ENCODE measurements around the gene MAP4K2. TPM values are rescaled to one million over a fixed set of nuclear protein-coding genes. Genes with fewer than 3 reads are reported as not detected.
A peak's percentile ranks its signal among the peaks of the same experiment; 100 is the strongest.
"Not testable (repeated sequence)": the region's sequence is repeated elsewhere in the genome, so short reads cannot be mapped to it uniquely, and the experiment has no call there.

Gene MAP4K2
- total and polyA plus RNA-seq, 7 experiments from 2014 or later, result 40.7 to 130 (median 76.1) TPM

DNA sequence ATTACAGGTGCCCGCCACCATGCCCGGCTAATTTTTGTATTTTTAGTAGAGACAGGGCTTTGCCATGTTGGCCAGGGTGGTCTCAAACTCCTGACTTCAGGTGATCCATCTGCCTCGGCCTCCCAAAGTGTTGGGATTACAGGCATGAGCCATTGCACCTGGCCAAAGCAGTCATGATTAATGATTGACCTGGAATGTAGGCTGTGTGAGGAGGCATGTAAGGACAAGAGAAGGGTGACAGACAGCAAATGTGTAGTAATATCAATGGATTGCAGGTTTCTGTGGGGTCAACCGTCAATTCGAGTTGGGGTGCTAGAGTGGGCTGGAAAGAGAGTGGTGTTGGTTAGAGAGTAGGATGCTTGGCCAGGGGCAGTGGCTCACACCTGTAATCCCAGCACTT lies 12.4 kb upstream of the MAP4K2 start:
- H3K27me3 ChIP-seq (ENCODE audit: control insufficient read depth in 2 of 2, insufficient read depth in 2 of 2, low read length in 2 of 2); H3K4me3 Mint-ChIP-seq; POLR2A ChIA-PET; H3K36me3 ChIP-seq (ENCODE audit: control insufficient read depth in 2 of 3, insufficient read depth in 3 of 3, low read length in 3 of 3); H3K4me1 ChIP-seq (ENCODE audit: control insufficient read depth in 2 of 2, insufficient read depth in 2 of 2, low read length in 2 of 2); ATAC-seq; H3K27ac ChIP-seq (ENCODE audit: low read depth, low read length); intact Hi-C loops (cut with micrococcal nuclease); H3K4me3 ChIP-seq (ENCODE audit: low read length); H3K27me3 Mint-ChIP-seq; H3K9me3 ChIP-seq (ENCODE audit: control insufficient read depth in 2 of 3, low read length in 3 of 3); DNase-seq; H3K9me3 Mint-ChIP-seq; H3K36me3 Mint-ChIP-seq: not testable (repeated sequence)
- CTCF ChIA-PET, result interaction anchor here (0.6 to 0.7 kb wide), 2 partner anchors 13 to 295 kb away, joined by 3 to 4 read pairs; no protein-coding TSS in a partner anchor
- H3K27ac Mint-ChIP-seq, result peak overlapping the region in 1 of 9 donors; percentile 8
- H3K4me1 Mint-ChIP-seq, result peaks cover 3 to 11% (median 6%) of the 10 kb centered on the region in 7 donors

DNA sequence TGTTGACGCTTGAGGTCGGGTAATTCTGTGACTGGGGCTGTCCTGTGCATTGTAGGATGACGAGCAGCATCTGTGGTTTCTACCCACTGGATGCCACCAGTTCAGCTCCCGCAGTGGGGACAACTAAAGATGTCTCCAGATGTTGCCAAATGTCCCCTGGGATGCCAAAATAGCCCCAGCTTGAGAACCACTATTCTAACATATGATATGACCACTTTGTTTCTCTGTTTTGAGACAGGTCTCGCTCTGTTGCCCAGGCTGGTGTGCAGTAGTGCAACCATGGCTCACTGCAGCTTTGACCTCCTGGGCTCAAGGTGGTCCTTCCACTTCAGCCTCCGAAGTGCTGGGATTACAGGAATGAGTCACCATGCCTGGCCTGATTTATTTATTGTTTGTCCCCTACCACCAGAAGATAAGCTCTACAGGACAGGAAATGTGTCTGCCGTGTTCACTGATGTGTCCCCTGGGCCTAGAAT lies 11.7 kb upstream of the MAP4K2 start:
- Mint-ChIP-seq H3K36me3 (no peaks in the 10 kb centered on the region), H3K27me3 (peaks cover 0 to 6% (median 0%) of the 10 kb centered on the region in 5 donors), H3K4me3 (no peak overlapping the region), H3K9me3 (no peaks in the 10 kb centered on the region), H3K4me1 (peaks cover 6 to 14% (median 10%) of the 10 kb centered on the region in 7 donors), H3K27ac (no peak overlapping the region)
- no peak for DNase-seq
- H3K36me3 ChIP-seq (ENCODE audit: control insufficient read depth in 2 of 3, insufficient read depth in 3 of 3, low read length in 3 of 3), result peaks cover 0 to 6% (median 0%) of the 10 kb centered on the region in 3 experiments
- no peaks in the 10 kb centered on the region for H3K27me3 ChIP-seq (ENCODE audit: control insufficient read depth in 2 of 2, insufficient read depth in 2 of 2, low read length in 2 of 2)
- no peak for ATAC-seq
- ChIA-PET POLR2A (no interaction called here), CTCF (no interaction called here)
- H3K9me3 ChIP-seq (ENCODE audit: control insufficient read depth in 2 of 3, low read length in 3 of 3), result no peaks in the 10 kb centered on the region
- peaks cover under 1 to 3% of the 10 kb centered on the region in 2 donors for H3K4me1 ChIP-seq (ENCODE audit: control insufficient read depth in 2 of 2, insufficient read depth in 2 of 2, low read length in 2 of 2)
- intact Hi-C loops (cut with micrococcal nuclease), result no loop called here
- H3K27ac ChIP-seq (ENCODE audit: low read depth, low read length), result no peak overlapping the region
- no peak overlapping the region for H3K4me3 ChIP-seq (ENCODE audit: low read length)

DNA sequence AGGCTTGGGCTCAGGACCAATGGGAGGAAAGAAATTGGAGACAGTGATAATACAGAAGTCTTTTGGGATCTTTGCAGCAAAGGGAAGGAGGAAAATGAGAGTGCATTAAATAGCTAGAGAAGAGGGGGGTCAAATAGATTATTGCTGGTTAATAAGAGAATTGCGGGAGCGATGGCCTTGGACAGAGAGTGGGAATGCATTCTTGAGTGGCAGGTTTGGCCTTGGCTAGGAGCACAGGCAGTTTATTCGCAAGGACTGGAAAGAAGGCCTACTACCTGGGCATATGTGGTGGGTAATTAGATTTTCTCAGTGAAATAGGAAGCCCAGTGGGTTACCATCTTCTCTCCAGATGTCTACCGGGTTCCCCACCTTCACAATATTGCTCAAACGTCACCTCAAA lies 10.8 kb upstream of the MAP4K2 start:
- H3K4me1 Mint-ChIP-seq, result peaks cover 13 to 21% (median 17%) of the 10 kb centered on the region in 7 donors
- DNase-seq, result no peak
- no peak for ATAC-seq
- Histone ChIP-seq H3K4me3 (ENCODE audit: low read length) (no peak overlapping the region), H3K27me3 (ENCODE audit: control insufficient read depth in 2 of 2, insufficient read depth in 2 of 2, low read length in 2 of 2) (no peaks in the 10 kb centered on the region), H3K36me3 (ENCODE audit: control insufficient read depth in 2 of 3, insufficient read depth in 3 of 3, low read length in 3 of 3) (peaks cover 0 to 6% (median 0%) of the 10 kb centered on the region in 3 experiments), H3K9me3 (ENCODE audit: control insufficient read depth in 2 of 3, low read length in 3 of 3) (no peaks in the 10 kb centered on the region), H3K27ac (ENCODE audit: low read depth, low read length) (no peak overlapping the region), H3K4me1 (ENCODE audit: control insufficient read depth in 2 of 2, insufficient read depth in 2 of 2, low read length in 2 of 2) (peaks cover 7 to 11% of the 10 kb centered on the region in 2 donors)
- peaks cover 0 to 6% (median 0%) of the 10 kb centered on the region in 5 donors for H3K27me3 Mint-ChIP-seq
- H3K27ac Mint-ChIP-seq, result no peak overlapping the region
- H3K4me3 Mint-ChIP-seq, result no peak overlapping the region
- no peaks in the 10 kb centered on the region for H3K36me3 Mint-ChIP-seq
- ChIA-PET POLR2A (interaction anchor here (0.6 to 0.7 kb wide), 3 partner anchors 39 to 332 kb away, joined by 4 to 8 read pairs (median 4); no protein-coding TSS in a partner anchor), CTCF (no interaction called here)
- intact Hi-C loops (cut with micrococcal nuclease), result no loop called here
- no peaks in the 10 kb centered on the region for H3K9me3 Mint-ChIP-seq

DNA sequence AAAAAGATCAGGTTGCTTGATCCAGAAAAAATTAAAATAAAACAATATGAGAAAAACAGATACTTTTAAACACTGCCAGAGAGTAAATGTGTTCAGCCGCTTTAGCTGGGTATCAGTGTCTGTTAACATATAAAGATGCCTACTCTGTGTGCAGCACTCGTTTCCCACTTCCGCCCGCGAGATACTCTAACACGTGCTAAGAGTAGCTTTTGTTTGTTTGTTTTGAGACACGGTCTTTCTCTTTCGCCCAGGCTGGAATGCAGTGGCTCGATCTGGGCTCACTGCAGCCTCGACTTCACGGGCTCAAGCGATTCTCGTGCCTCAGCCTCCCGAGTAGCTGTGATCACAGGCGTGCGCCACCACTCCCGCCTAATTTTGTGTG lies 7.9 kb upstream of the MAP4K2 start:
- H3K4me3 ChIP-seq (ENCODE audit: low read length), result peak overlapping the region; percentile 99
- peak overlapping the region; percentile 91 to 98 (median 96) for H3K4me3 Mint-ChIP-seq
- H3K27me3 Mint-ChIP-seq, result peaks cover 0 to 6% (median 0%) of the 10 kb centered on the region in 5 donors
- H3K27me3 ChIP-seq (ENCODE audit: control insufficient read depth in 2 of 2, insufficient read depth in 2 of 2, low read length in 2 of 2), result no peaks in the 10 kb centered on the region
- H3K4me1 ChIP-seq (ENCODE audit: control insufficient read depth in 2 of 2, insufficient read depth in 2 of 2, low read length in 2 of 2), result peaks cover 7 to 11% of the 10 kb centered on the region in 2 donors
- CTCF ChIA-PET, result interaction anchor here (0.7 to 2.0 kb wide), 4 partner anchors 32 to 204 kb away, joined by 3 to 10 read pairs (median 4); partner anchors contain the start of genes CDC42BPG and SF1
- peak overlapping the region; percentile 88 to 97 (median 94) for H3K27ac Mint-ChIP-seq
- POLR2A ChIA-PET, result interaction anchor here (0.7 to 4.9 kb wide), 17 partner anchors 9 to 324 kb away, joined by 3 to 56 read pairs (median 4); partner anchors contain the start of genes CDC42BPG, EHD1, FAU and MAJIN
- H3K36me3 Mint-ChIP-seq, result peaks cover 4 to 13% (median 5%) of the 10 kb centered on the region in 5 donors
- DNase-seq, result peak in 5 of 9 donors; percentile 60 to 76 (median 73)
- H3K36me3 ChIP-seq (ENCODE audit: control insufficient read depth in 2 of 3, insufficient read depth in 3 of 3, low read length in 3 of 3), result peaks cover 0 to 26% (median 5%) of the 10 kb centered on the region in 3 experiments
- H3K9me3 ChIP-seq (ENCODE audit: control insufficient read depth in 2 of 3, low read length in 3 of 3), result no peaks in the 10 kb centered on the region
- peak overlapping the region; percentile 97 for H3K27ac ChIP-seq (ENCODE audit: low read depth, low read length)
- H3K4me1 Mint-ChIP-seq, result peaks cover 22 to 34% (median 30%) of the 10 kb centered on the region in 7 donors
- ATAC-seq, result peak; percentile 78
- H3K9me3 Mint-ChIP-seq, result no peaks in the 10 kb centered on the region
- intact Hi-C loops (cut with micrococcal nuclease), result loop anchor here (1.0 to 2.0 kb wide), 7 partner anchors 9 to 113 kb away; partner anchors contain the start of genes SF1 (in 2 of the 2), CDC42BPG (in 1 of the 2), PPP2R5B (in 1 of the 2) and RASGRP2 (in 1 of the 2)

DNA sequence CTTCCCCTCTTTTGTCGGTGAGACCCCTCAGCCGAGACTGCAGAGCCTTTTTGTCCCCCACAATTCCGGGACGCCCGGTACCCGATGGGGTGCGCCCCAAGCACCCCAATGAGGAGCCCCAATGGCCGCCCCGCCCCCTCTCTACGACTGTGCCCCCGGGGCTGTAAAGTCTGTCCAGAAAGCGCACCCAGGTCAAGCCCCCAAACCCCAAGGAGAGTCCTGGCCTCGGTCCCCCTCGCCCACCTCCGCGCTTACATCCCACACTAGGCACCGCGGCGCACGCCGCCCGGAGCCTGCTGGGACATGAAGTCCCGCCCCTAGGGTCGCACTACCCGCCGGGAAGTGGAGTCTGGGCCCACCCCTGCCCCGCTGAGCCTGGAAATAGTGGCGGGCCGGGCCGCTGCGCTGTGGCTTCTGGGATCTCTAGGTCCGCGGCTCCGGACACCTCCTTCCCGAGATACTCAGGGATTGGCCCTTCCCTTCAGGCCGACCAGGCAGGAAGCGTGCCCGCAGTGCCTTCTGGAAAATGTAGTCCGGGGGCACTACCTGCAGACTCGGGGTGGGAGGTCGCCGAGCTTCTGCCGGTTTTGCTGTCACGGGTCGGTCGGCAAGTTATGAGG lies 7.4 kb upstream of the MAP4K2 start, which contains the start of gene MEN1:
MEN1 (minus strand) TSS at position 281 of the 620 bp plus-strand sequence. CDS start 442 bp downstream, outside the sequence.
- peaks cover 0 to 31% (median 5%) of the 10 kb centered on the region in 3 experiments for H3K36me3 ChIP-seq (ENCODE audit: control insufficient read depth in 2 of 3, insufficient read depth in 3 of 3, low read length in 3 of 3)
- DNase-seq, result peak; percentile 64 to 85 (median 81)
- POLR2A ChIA-PET, result interaction anchor here (0.6 to 4.9 kb wide), 19 partner anchors 8 to 325 kb away, joined by 3 to 56 read pairs (median 4); partner anchors contain the start of genes CDC42BPG, EHD1, FAU and MAJIN
- H3K4me1 ChIP-seq (ENCODE audit: control insufficient read depth in 2 of 2, insufficient read depth in 2 of 2, low read length in 2 of 2), result peaks cover 7 to 11% of the 10 kb centered on the region in 2 donors
- H3K9me3 ChIP-seq (ENCODE audit: control insufficient read depth in 2 of 3, low read length in 3 of 3), result no peaks in the 10 kb centered on the region
- Mint-ChIP-seq H3K36me3 (peaks cover 4 to 17% (median 6%) of the 10 kb centered on the region in 5 donors), H3K27ac (peak within 1 kb of the TSS; percentile 88 to 97 (median 94)), H3K27me3 (peaks cover 0 to 6% (median 0%) of the 10 kb centered on the region in 5 donors), H3K4me3 (peak within 1 kb of the TSS; percentile 91 to 98 (median 96)), H3K4me1 (peaks cover 23 to 34% (median 30%) of the 10 kb centered on the region in 7 donors), H3K9me3 (no peaks in the 10 kb centered on the region)
- H3K4me3 ChIP-seq (ENCODE audit: low read length), result peak within 1 kb of the TSS; percentile 99
- CTCF ChIA-PET, result interaction anchor here (0.7 to 2.0 kb wide), 4 partner anchors 32 to 205 kb away, joined by 3 to 10 read pairs (median 4); partner anchors contain the start of genes CDC42BPG and SF1
- intact Hi-C loops (cut with micrococcal nuclease), result loop anchor here (1.0 to 2.0 kb wide), 7 partner anchors 8 to 114 kb away; partner anchors contain the start of genes SF1 (in 2 of the 2), CDC42BPG (in 1 of the 2), PPP2R5B (in 1 of the 2) and RASGRP2 (in 1 of the 2)
- H3K27ac ChIP-seq (ENCODE audit: low read depth, low read length), result peak within 1 kb of the TSS; percentile 97
- no peaks in the 10 kb centered on the region for H3K27me3 ChIP-seq (ENCODE audit: control insufficient read depth in 2 of 2, insufficient read depth in 2 of 2, low read length in 2 of 2)
- ATAC-seq, result peak; percentile 91

DNA sequence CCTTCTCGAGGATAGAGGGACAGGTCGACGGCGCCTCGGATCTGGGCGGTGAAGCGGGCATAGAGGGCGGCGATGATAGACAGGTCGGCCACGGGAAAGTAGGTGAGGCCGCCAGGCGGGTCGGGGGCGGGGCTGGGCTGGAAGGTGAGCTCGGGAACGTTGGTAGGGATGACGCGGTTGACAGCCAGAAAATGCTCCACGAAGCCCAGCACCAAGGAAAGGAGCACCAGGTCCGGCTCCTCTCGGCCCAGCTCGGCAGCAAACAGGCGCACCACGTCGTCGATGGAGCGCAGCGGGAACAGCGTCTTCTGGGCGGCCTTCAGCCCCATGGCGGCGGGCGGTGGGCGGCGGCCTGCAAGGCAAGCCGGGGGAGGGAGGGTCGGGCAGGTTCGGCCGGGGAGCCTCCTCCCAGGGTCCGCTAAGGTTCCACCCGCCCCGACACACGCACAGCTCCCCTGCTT lies 6.8 kb upstream of the MAP4K2 start:
- CTCF ChIA-PET, result interaction anchor here (0.6 to 2.0 kb wide), 3 partner anchors 34 to 518 kb away, joined by 3 to 10 read pairs (median 3); partner anchors contain the start of gene CDC42BPG
- H3K27me3 ChIP-seq (ENCODE audit: control insufficient read depth in 2 of 2, insufficient read depth in 2 of 2, low read length in 2 of 2), result no peaks in the 10 kb centered on the region
- H3K4me3 ChIP-seq (ENCODE audit: low read length), result peak overlapping the region; percentile 99
- ATAC-seq, result peak; percentile 7
- intact Hi-C loops (cut with micrococcal nuclease), result loop anchor here (1.0 to 2.0 kb wide), 7 partner anchors 8 to 114 kb away; partner anchors contain the start of genes SF1 (in 2 of the 2), CDC42BPG (in 1 of the 2), PPP2R5B (in 1 of the 2) and RASGRP2 (in 1 of the 2)
- H3K4me3 Mint-ChIP-seq, result peak overlapping the region; percentile 91 to 98 (median 96)
- peaks cover 4 to 17% (median 6%) of the 10 kb centered on the region in 5 donors for H3K36me3 Mint-ChIP-seq
- no peaks in the 10 kb centered on the region for H3K9me3 ChIP-seq (ENCODE audit: control insufficient read depth in 2 of 3, low read length in 3 of 3)
- peaks cover 23 to 34% (median 30%) of the 10 kb centered on the region in 7 donors for H3K4me1 Mint-ChIP-seq
- DNase-seq, result peak in 1 of 9 donors; percentile 38
- no peaks in the 10 kb centered on the region for H3K9me3 Mint-ChIP-seq
- H3K36me3 ChIP-seq (ENCODE audit: control insufficient read depth in 2 of 3, insufficient read depth in 3 of 3, low read length in 3 of 3), result peaks cover 0 to 37% (median 5%) of the 10 kb centered on the region in 3 experiments
- H3K27ac Mint-ChIP-seq, result peak overlapping the region; percentile 80 to 97 (median 92)
- H3K27me3 Mint-ChIP-seq, result peaks cover 0 to 6% (median 0%) of the 10 kb centered on the region in 5 donors
- H3K4me1 ChIP-seq (ENCODE audit: control insufficient read depth in 2 of 2, insufficient read depth in 2 of 2, low read length in 2 of 2), result peaks cover 7 to 11% of the 10 kb centered on the region in 2 donors
- POLR2A ChIA-PET, result interaction anchor here (0.6 to 4.9 kb wide), 8 partner anchors 13 to 290 kb away, joined by 3 to 56 read pairs (median 4); partner anchors contain the start of genes MAJIN, RASGRP2 and SF1
- peak overlapping the region; percentile 97 for H3K27ac ChIP-seq (ENCODE audit: low read depth, low read length)

All from naive thymus-derived CD4-positive, alpha-beta T cell (primary cell).